ENCODE measurements around the gene UNC13A. TPM values are rescaled to one million over a fixed set of nuclear protein-coding genes. Genes with fewer than 3 reads are reported as not detected.
A peak's percentile ranks its signal among the peaks of the same experiment; 100 is the strongest.

Gene UNC13A
- total RNA-seq, 1 experiment from 2014 or later, result 41.1 TPM

- no peak for DNase-seq (ENCODE audit: low spot score)
- POLR2A ChIA-PET, result no interaction called here
- Mint-ChIP-seq H3K27ac (no peak overlapping the region), H3K36me3 (peaks cover 54% of the 10 kb centered on the region), H3K9me3 (no peaks in the 10 kb centered on the region), H3K4me3 (no peak overlapping the region), H3K4me1 (no peaks in the 10 kb centered on the region), H3K27me3 (ENCODE audit: low read depth) (no peaks in the 10 kb centered on the region)
- CTCF ChIA-PET, result no interaction called here
- TF ChIP-seq IRF1 (CRISPR knock-in tag; IDR thresholded peaks at IDR 0.05) (no peak), CTCF (IDR thresholded peaks at IDR 0.05) (0 out of 2 replicates have a peak, but pooled peaks have one; percentile 7)
- ATAC-seq, result no peak
Observed at GRCh38 chr19:17727843-17728242, 39.7 kb upstream of the UNC13A start.

GRCh38 chr19:17726964-17727773 lies 39.0 kb upstream of the UNC13A start:
- peaks cover 49% of the 10 kb centered on the region for H3K36me3 Mint-ChIP-seq
- H3K27me3 Mint-ChIP-seq (ENCODE audit: low read depth), result no peaks in the 10 kb centered on the region
- ChIA-PET POLR2A (no interaction called here), CTCF (interaction anchor here (0.9 to 2.4 kb wide), 4 partner anchors 13 to 48 kb away, joined by 3 to 16 read pairs (median 6); no protein-coding TSS in a partner anchor)
- ATAC-seq (no peak), DNase-seq (ENCODE audit: low spot score) (no peak)
- H3K4me1 Mint-ChIP-seq, result no peaks in the 10 kb centered on the region
- no peak for TF ChIP-seq ZNF416 (CRISPR knock-in tag; IDR thresholded peaks at IDR 0.05)
- 0 out of 2 replicates have a peak, but pooled peaks have one; percentile 4 for TF ChIP-seq CTCF (IDR thresholded peaks at IDR 0.05)
- no peak overlapping the region for H3K4me3 Mint-ChIP-seq
- H3K9me3 Mint-ChIP-seq, result no peaks in the 10 kb centered on the region
- no peak overlapping the region for H3K27ac Mint-ChIP-seq

GRCh38 chr19:17726136-17726741 lies 38.1 kb upstream of the UNC13A start:
- ChIA-PET CTCF (interaction anchor here (0.8 to 2.4 kb wide), 13 partner anchors 10 to 133 kb away, joined by 3 to 26 read pairs (median 7); partner anchors contain the start of gene RPL18A), POLR2A (interaction anchor here (0.6 kb wide), 1 partner anchor 179 kb away, joined by 4 read pairs; no protein-coding TSS in a partner anchor)
- ATAC-seq, result no peak
- peaks cover 45% of the 10 kb centered on the region for H3K36me3 Mint-ChIP-seq
- H3K9me3 Mint-ChIP-seq, result no peaks in the 10 kb centered on the region
- no peak for DNase-seq (ENCODE audit: low spot score)
- H3K4me1 Mint-ChIP-seq, result peaks cover 4% of the 10 kb centered on the region; the same call in 1 of the 2 replicates
- H3K27ac Mint-ChIP-seq, result no peak overlapping the region
- no peaks in the 10 kb centered on the region for H3K27me3 Mint-ChIP-seq (ENCODE audit: low read depth)
- H3K4me3 Mint-ChIP-seq, result no peak overlapping the region
- no peak for TF ChIP-seq E2F4 (CRISPR knock-in tag; IDR thresholded peaks at IDR 0.05; ENCODE audit: borderline replicate concordance, low read depth)
- TF ChIP-seq ZNF532 (CRISPR knock-in tag; IDR thresholded peaks at IDR 0.05; ENCODE audit: borderline replicate concordance), result no peak
- no peak for TF ChIP-seq SMAD4 (CRISPR knock-in tag; IDR thresholded peaks at IDR 0.05)

All from WTC11 (cell line).